Stimulated activated CD4-positive, alpha-beta T cell treated with anti-CD3 and anti-CD28 coated beads, Interleukin-2, amount 100 ng/mL, for 4 hours (primary cell): ENCODE measurements around the gene GLRA3.

Experiments
- DNase-seq: peaks from one replicate; pipeline ENCODE4 v3.0.0-alpha.2; 2020; ENCODE audit warnings: low read depth

GLRA3 gene

DNA sequence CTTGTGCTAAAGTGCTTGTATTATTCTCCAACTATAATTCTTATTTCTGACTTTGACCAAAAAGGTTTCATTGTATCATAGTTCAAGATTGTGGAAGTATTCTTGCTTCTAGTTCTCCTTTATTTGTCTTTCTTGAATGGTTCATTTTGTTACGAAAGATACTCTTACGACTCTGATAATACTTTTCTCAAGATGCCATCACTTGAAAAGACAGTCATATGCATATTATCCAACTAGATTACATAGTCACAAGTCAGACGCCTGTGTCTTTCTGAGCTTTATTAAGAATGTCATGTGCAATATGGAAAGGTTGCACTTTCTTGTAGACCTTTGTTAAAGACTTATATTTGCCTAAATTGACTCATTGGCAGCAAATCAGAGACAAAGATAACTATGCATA is 235.3 kb downstream of the GLRA3 start:
- no peak for DNase-seq

DNA sequence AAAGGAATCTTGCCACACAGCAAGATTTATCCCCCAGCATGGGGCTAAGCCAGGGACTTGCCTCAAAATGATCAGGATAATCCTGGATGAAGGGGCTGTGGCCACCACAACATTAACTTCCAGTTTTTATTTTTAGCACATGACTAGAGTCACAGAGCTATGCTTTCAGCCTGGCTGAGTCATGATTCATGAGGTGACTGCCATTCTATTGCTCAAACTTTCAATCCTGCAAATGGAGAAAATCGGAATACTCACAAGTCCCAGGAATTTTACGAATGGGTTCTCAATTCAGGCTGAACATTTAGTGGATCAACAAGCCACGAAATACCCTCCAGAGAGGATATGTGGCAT is 236.1 kb downstream of the GLRA3 start:
- no peak for DNase-seq

DNA sequence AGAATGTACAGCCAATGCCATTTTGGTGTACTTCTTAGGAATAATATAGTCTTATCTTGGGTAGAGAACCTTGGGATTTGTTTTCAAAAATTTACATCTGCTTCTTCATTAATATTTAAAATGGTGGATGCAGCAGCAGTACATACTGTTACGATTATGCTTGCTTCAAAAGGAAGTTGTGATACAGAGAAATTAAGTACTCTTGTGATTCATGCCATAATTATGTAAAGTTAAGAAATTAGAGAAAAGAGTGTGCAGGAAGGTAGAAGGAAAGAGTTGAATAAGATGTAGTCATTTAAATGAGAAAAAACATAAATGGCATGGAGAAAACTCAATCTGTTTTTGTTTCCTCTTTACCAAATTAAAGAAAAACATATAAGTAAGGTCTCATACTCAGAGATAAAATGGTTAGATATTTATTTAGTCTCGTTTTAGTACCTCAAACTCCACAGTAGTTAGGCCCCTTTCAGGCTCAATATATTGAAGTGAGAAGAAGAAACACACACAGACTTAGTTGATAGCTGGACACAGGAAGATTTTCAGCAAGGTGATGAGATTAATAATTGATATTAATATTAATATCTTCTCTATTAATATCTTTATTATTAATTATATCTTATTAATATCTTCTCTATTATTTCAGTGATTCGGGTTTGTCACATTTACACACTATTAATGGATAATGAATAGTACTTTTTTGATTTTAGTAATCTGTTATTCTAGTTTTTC is 236.6 kb downstream of the GLRA3 start:
- no peak for DNase-seq

DNA sequence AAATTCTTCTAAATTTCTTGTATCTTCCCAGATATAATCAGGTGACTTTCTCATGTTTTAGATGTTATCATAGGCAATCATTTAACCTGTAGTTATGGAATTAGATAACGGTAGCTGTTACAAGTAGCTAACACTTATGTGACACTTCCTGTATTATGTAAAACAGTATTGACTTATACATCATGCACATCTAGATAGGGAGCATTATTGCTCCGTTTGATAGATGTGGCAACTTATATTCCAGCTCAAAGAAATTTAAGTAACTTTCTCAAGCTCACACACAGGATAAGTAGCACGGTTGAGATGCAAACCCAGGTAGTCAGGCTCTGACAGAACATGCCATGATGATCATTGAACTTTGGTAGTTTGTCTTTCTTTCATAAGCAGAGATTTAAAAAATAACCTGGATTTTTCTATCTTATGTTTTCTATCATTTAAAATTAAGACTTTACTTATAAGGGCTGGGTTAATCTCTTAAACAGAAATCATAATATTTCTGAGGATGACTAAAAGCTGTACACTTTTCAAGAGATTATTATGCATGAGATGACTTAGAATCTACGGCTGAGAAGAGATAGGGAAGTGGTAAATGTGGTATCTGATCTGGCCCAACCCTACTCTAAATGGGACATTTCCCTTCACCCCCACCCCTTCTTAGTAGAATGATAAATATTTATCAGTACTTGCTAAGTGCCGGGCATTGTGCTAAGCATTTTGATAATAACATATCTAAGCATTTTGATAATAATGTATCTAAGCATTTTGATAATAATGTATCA is 237.6 kb downstream of the GLRA3 start:
- no peak for DNase-seq

DNA sequence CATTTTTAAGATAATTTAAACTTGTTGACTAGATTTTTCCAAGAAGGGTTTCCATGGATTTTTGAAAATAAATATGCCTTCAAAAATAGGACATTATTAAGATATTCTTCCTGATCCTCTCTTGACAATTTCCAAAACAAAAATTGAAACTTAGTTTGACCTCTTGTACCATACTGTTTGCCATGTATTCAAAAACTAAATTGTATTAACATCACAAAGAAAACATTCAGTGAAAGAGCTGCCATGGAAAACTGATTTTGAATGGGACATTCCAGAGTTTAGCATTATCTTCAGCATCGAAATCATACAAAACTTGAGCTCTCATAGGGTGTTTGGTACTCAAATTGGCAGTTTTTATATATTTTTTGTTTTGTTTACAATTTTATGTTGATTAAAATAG is 238.7 kb downstream of the GLRA3 start:
- DNase-seq = no peak
